HepG2 (cell line): ENCODE results near the gene CD86. TPM values are rescaled to one million over a fixed set of nuclear protein-coding genes. Genes with fewer than 3 reads are reported as not detected.

Source experiments
- ATAC-seq: fragments of 200-7000 bp; cut with Tn5 transposase; 3 replicates; pipeline ENCODE4 v1.9.1; 2020; ENCODE audit warnings: mild to moderate bottlenecking, moderate library complexity
- BruUV-seq: library from RNA; stranded (reverse); fragments of 400-500 nt; replicated peaks from 2 replicates; lab custom pipeline; 2021; lab: Mats Ljungman, UMichigan
- CTCF ChIA-PET: fragments of 300-600 bp; formaldehyde crosslinking; extraction: SDS; loops from one replicate; lab custom pipeline; 2021; ENCODE audit warnings: low total read pairs, inconsistent platforms, low intra/inter-chr PET ratio; lab: Yijun Ruan, JAX
- POLR2A ChIA-PET: fragments of 350-600 bp; sonication (Branson Sonifier 250); formaldehyde crosslinking; loops from one replicate; lab custom pipeline; 2020; ENCODE audit warnings: antibody characterized with exemption, inconsistent platforms; lab: Yijun Ruan, JAX
- DNase-seq: peaks from one replicate; pipeline ENCODE4 v3.0.0-alpha.2; 2015; ENCODE audit warnings: low spot score
- FAIRE-seq: peaks from 3 replicates; lab custom pipeline; 2011; peaks lifted over from hg19 to GRCh38; lab: Jason Lieb, UNC
- H2AFZ ChIP-seq: one replicate; pipeline ENCODE4 v1.6.1; 2011; ENCODE audit warnings: low read length, inconsistent platforms
- H3K27ac ChIP-seq: fragments of 300-600 bp; 3 replicates; pipeline ENCODE4 v1.8.0; 2011; ENCODE audit warnings: mixed run types, mild to moderate bottlenecking, mixed read lengths, low read length, inconsistent platforms; ENCODE audit not compliant: insufficient read depth; ENCODE audit errors: extremely low read length
- H3K27me3 ChIP-seq, 2 experiments: fragments of 200-600 bp in 1 of 2; 2 replicates in 1 of 2; 3 replicates in 1 of 2; pipeline versions ENCODE4 v1.6.0 to v1.8.0; 2011; ENCODE audit warnings: low read length in 2 of 2, mild to moderate bottlenecking in 2 of 2, moderate library complexity in 2 of 2, inconsistent platforms in 1 of 2; ENCODE audit not compliant: insufficient read depth in 2 of 2, control insufficient read depth in 1 of 2
- H3K36me3 ChIP-seq, 2 experiments: fragments of 200-600 bp in 1 of 2; replicated peaks in 1 of 2; 2 replicates in 1 of 2; 3 replicates in 1 of 2; pipeline versions ENCODE4 v1.5.1 to v1.8.0; 2011; ENCODE audit warnings: low read length in 2 of 2, inconsistent platforms in 1 of 2; ENCODE audit not compliant: insufficient read depth in 2 of 2, control insufficient read depth in 1 of 2
- H3K4me1 ChIP-seq: 2 replicates; pipeline ENCODE4 v1.5.1; 2012; ENCODE audit warnings: low read length, inconsistent platforms; ENCODE audit not compliant: insufficient read depth
- H3K4me2 ChIP-seq: 2 replicates; pipeline ENCODE4 v1.6.0; 2011; ENCODE audit warnings: low read depth, low read length, inconsistent platforms
- H3K4me3 ChIP-seq, 3 experiments: fragments of 200-600 bp in 1 of 3; sonication (generic), shearing (Covaris generic) in 1 of 3; replicated peaks in 1 of 3; 2 replicates each; pipeline ENCODE4 v1.5.1; 2011 to 2016; ENCODE audit warnings: low read length in 3 of 3, inconsistent platforms in 2 of 3, low read depth in 2 of 3, mild to moderate bottlenecking in 2 of 3, control low read depth in 1 of 3, mixed read lengths in 1 of 3; ENCODE audit not compliant: insufficient read depth in 1 of 3
- H3K79me2 ChIP-seq: one replicate; pipeline ENCODE4 v1.6.1; 2011; ENCODE audit warnings: low read length, inconsistent platforms; ENCODE audit not compliant: insufficient read depth
- H3K9ac ChIP-seq: 2 replicates; pipeline ENCODE4 v1.6.0; 2011; ENCODE audit warnings: mild to moderate bottlenecking, low read depth, low read length, inconsistent platforms; ENCODE audit not compliant: insufficient read depth
- H3K9me3 ChIP-seq: 2 replicates; pipeline ENCODE4 v1.5.1; 2012; ENCODE audit warnings: mild to moderate bottlenecking, low read length
- H4K20me1 ChIP-seq: 2 replicates; pipeline ENCODE4 v1.6.0; 2011; ENCODE audit warnings: inconsistent platforms, mild to moderate bottlenecking, low read length, moderate library complexity; ENCODE audit not compliant: insufficient read depth
- MAF1 ChIP-seq: sonication (generic); formaldehyde crosslinking; IDR thresholded peaks from 2 replicates; pipeline ENCODE4 v1.5.0; 2020; ENCODE audit warnings: missing genetic modification reagents, borderline replicate concordance
- NFKBIZ ChIP-seq: IDR thresholded peaks from 2 replicates; pipeline ENCODE4 v1.6.1; 2018; ENCODE audit warnings: missing genetic modification reagents, missing compliant biosample characterization
- RAD21 ChIP-seq: fragments of 450-650 bp; formaldehyde crosslinking; IDR thresholded peaks from 2 replicates; pipeline ENCODE4 v1.5.0; 2020; ENCODE audit warnings: mild to moderate bottlenecking
- ZHX2 ChIP-seq, 2 experiments: sonication (generic) in 1 of 2; formaldehyde crosslinking in 1 of 2; IDR thresholded peaks; 2 replicates each; pipeline versions ENCODE4 v1.6.1 to v1.9.0; 2014 to 2022; ENCODE audit warnings: antibody characterized with exemption in 1 of 2, borderline replicate concordance in 1 of 2, inconsistent platforms in 1 of 2, low read depth in 1 of 2, missing genetic modification reagents in 1 of 2
- ZNF746 ChIP-seq: sonication (generic); formaldehyde crosslinking; IDR thresholded peaks from 2 replicates; pipeline ENCODE4 v1.8.0; 2022; ENCODE audit warnings: mild to moderate bottlenecking, missing genetic modification reagents
- ZSCAN5A ChIP-seq: sonication (generic); formaldehyde crosslinking; IDR thresholded peaks from 2 replicates; pipeline ENCODE4 v1.8.0; 2022; ENCODE audit warnings: mild to moderate bottlenecking, missing genetic modification reagents, borderline replicate concordance
- WGBS: methylation state at CpG from one replicate; pipeline ENCODE4 v1.1.6; 2017; ENCODE audit warnings: low lambda C conversion rate; 5-methylcytosine and 5-hydroxymethylcytosine counted together
- in situ Hi-C: cut with HindIII; loops from 2 replicates; pipeline ENCODE4 v1.10.0; 2017; ENCODE audit warnings: low pct_unique_long_range_greater_than_20kb; ENCODE audit not compliant: extremely low pct_ligation_motif_present
- intact Hi-C: fragments of 100-400 bp; cut with micrococcal nuclease; formaldehyde crosslinking; loops from one replicate; pipeline ENCODE4 v1.10.0; 2022; ENCODE audit not compliant: unreplicated experiment
- polyA plus RNA-seq, 8 experiments: library from polyadenylated mRNA; depleted of rRNA in 3 of 8; stranded (reverse) in 7 of 8; unstranded in 1 of 8; fragments of >200 nt; fragmentation: Illumina TruSeq in 4 of 8; extraction: Trizol in 4 of 8; gene quantifications; 2 replicates each; pipeline versions ENCODE4 v1.2.1 to v1.2.3, GENCODE V29; 2011 to 2016; ENCODE audit warnings: low read depth in 4 of 8, missing spikeins in 1 of 8, mixed read lengths in 1 of 8; ENCODE audit not compliant: insufficient read depth in 1 of 8
- total RNA-seq, 5 experiments: library from RNA; depleted of rRNA; stranded (reverse); fragments of >200 nt; fragmentation: Illumina TruSeq; extraction: Trizol; gene quantifications; 2 replicates each; pipeline ENCODE4 v1.2.3, GENCODE V29; 2016; ENCODE audit warnings: low read depth in 1 of 5

The CD86 gene
- total and polyA plus RNA-seq, 2 of the 13 experiments (the other 11 are each of a cell fraction or from before 2014, with no cell fraction given) = not detected

- H3K27ac ChIP-seq = no peak overlapping the region
- TF ChIP-seq ZSCAN5A (no peak), NFKBIZ (CRISPR knock-in tag) (no peak), RAD21 (no peak), ZHX2 (IDR thresholded peaks at IDR 0.05; ENCODE audit: low read depth) (no peak), ZHX2 (CRISPR knock-in tag; IDR thresholded peaks at IDR 0.05; ENCODE audit: borderline replicate concordance) (no peak), MAF1 (no peak), ZNF746 (CRISPR knock-in tag) (no peak)
Measured at GRCh38 chr3:122013448-122013925, 41.7 kb upstream of the CD86 start.

More at GRCh38 chr3:122013448-122013925, 41.7 kb upstream of the CD86 start:
- DNase-seq (no peak), ATAC-seq (peak; percentile 46; the same call in 2 of the 3 replicates), FAIRE-seq (no peak)
- intact Hi-C loops (no loop called here), in situ Hi-C loops (no loop called here)
- 8% methylated on average over 5 of the region's 5 CpGs for WGBS
- Histone ChIP-seq H3K36me3 (no peaks in the 10 kb centered on the region), H3K27me3 (peaks cover 0 to 8% of the 10 kb centered on the region in 2 experiments; a peak in 1 of 5 replicates), H3K4me1 (no peaks in the 10 kb centered on the region), H3K4me3 (no peak overlapping the region), H3K9ac (no peak overlapping the region), H3K9me3 (no peaks in the 10 kb centered on the region), H4K20me1 (no peaks in the 10 kb centered on the region), H3K79me2 (no peaks in the 10 kb centered on the region), H3K4me2 (no peak overlapping the region), H2AFZ (no peak overlapping the region)
- CTCF ChIA-PET = no interaction called here
- no TSS peak for BruUV-seq
- POLR2A ChIA-PET = no interaction called here
